ENCODE data around the gene PLA2G12A. TPM values are rescaled to one million over a fixed set of nuclear protein-coding genes. Genes with fewer than 3 reads are reported as not detected.

The PLA2G12A gene
- total RNA-seq, 1 donor from 2014 or later: 28.2 TPM

DNA sequence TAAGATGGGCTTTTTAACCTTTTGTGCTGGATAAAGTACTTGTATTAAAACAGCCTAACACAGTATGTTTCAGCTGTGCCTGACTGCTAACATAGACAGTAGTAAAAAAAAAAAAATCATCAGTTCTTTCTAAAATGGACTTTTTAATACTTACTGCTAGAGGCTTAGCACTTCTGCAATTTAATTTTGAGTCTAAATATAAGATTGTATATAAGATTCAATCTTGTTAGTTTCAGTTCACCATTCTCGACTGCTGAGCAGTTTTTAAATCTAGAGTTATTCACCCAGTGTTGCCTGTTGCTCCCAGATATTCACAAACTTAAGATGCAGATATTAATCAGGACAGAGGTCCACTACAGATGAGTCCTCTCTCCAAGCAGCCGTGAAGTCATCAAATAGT is 6.8 kb downstream of the PLA2G12A start:
- no peak for DNase-seq (ENCODE audit: low read depth)
- no peaks in the 10 kb centered on the region for H3K27me3 ChIP-seq (ENCODE audit: control insufficient read depth, insufficient read depth, low read length)
- TF ChIP-seq, protein P1, sequence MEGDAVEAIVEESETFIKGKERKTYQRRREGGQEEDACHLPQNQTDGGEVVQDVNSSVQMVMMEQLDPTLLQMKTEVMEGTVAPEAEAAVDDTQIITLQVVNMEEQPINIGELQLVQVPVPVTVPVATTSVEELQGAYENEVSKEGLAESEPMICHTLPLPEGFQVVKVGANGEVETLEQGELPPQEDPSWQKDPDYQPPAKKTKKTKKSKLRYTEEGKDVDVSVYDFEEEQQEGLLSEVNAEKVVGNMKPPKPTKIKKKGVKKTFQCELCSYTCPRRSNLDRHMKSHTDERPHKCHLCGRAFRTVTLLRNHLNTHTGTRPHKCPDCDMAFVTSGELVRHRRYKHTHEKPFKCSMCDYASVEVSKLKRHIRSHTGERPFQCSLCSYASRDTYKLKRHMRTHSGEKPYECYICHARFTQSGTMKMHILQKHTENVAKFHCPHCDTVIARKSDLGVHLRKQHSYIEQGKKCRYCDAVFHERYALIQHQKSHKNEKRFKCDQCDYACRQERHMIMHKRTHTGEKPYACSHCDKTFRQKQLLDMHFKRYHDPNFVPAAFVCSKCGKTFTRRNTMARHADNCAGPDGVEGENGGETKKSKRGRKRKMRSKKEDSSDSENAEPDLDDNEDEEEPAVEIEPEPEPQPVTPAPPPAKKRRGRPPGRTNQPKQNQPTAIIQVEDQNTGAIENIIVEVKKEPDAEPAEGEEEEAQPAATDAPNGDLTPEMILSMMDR (IDR thresholded peaks at IDR 0.05; ENCODE audit: insufficient read depth, low read length, poor library complexity, severe bottlenecking): no peak
- no peak overlapping the region for H3K4me3 ChIP-seq (ENCODE audit: low read depth, low read length)
- no peaks in the 10 kb centered on the region for H3K36me3 ChIP-seq (ENCODE audit: control insufficient read depth, insufficient read depth, low read length)

DNA sequence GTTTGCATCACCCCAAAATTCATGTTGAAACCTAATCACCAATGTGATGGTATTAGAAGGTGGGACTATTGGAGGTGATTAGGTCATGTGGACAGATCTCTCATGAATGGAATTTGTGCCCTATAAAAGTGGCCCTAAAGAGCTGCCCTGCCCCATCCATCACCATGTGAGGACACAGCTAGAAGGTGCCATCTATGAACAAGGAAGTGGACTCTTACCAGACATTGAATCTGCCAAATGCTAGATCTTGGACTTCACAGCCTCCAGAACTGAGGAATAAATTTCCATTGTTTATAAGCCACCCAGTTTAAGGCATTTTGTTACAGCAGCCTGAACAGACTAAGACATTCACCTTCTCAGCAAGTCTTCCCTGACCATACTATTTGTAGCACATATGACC is 7.5 kb downstream of the PLA2G12A start:
- Histone ChIP-seq H3K4me3 (ENCODE audit: low read depth, low read length) (no peak overlapping the region), H3K36me3 (ENCODE audit: control insufficient read depth, insufficient read depth, low read length) (no peaks in the 10 kb centered on the region), H3K27me3 (ENCODE audit: control insufficient read depth, insufficient read depth, low read length) (no peaks in the 10 kb centered on the region)
- DNase-seq (ENCODE audit: low read depth): no peak
- TF ChIP-seq, protein P1 (IDR thresholded peaks at IDR 0.05; ENCODE audit: insufficient read depth, low read length, poor library complexity, severe bottlenecking): no peak

DNA sequence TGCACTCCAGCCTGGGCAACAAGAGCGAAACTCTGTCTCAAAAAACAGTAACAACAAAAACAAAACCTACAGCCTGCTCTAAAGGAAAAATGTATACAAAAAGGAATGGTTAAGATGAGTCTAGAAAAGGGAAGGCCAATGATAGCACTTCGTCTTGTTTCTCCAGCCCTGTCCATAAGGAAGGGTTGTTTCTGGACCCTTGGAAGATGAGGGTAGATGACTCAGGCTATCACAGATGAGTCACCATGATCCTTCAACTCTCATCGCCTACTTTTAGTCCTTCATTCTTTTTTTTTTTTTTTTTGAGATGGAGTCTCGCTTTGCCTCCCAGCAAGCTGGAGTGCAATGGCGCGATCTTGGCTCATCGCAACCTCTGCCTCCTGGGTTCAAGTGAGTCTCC is 8.8 kb downstream of the PLA2G12A start:
- no peak for DNase-seq (ENCODE audit: low read depth)
- H3K36me3 ChIP-seq (ENCODE audit: control insufficient read depth, insufficient read depth, low read length): no peaks in the 10 kb centered on the region
- TF ChIP-seq, protein P1 (IDR thresholded peaks at IDR 0.05; ENCODE audit: insufficient read depth, low read length, poor library complexity, severe bottlenecking): no peak
- H3K4me3 ChIP-seq (ENCODE audit: low read depth, low read length): no peak overlapping the region
- no peaks in the 10 kb centered on the region for H3K27me3 ChIP-seq (ENCODE audit: control insufficient read depth, insufficient read depth, low read length)

DNA sequence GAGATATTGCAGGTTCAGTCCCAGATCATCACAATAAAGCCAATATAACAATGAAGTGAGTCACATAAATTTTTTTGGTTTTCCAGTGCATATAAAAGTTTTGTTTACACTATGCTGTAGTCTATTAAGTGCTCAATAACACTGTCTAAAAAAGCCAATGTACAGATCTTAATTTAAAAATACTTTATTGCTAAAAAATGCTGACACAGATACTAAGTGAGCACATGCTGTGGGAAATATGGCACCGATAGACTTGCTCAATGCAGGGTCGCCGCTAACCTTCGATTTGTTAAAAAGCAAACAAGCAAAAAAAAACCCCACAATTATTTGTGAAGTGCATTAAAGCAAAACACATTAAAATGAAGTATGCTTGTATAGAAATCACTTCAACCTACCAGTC is 10.3 kb downstream of the PLA2G12A start:
- Histone ChIP-seq H3K36me3 (ENCODE audit: control insufficient read depth, insufficient read depth, low read length) (no peaks in the 10 kb centered on the region), H3K27me3 (ENCODE audit: control insufficient read depth, insufficient read depth, low read length) (no peaks in the 10 kb centered on the region), H3K4me3 (ENCODE audit: low read depth, low read length) (no peak overlapping the region)
- TF ChIP-seq, protein P1 (IDR thresholded peaks at IDR 0.05; ENCODE audit: insufficient read depth, low read length, poor library complexity, severe bottlenecking): no peak
- DNase-seq (ENCODE audit: low read depth): no peak

DNA sequence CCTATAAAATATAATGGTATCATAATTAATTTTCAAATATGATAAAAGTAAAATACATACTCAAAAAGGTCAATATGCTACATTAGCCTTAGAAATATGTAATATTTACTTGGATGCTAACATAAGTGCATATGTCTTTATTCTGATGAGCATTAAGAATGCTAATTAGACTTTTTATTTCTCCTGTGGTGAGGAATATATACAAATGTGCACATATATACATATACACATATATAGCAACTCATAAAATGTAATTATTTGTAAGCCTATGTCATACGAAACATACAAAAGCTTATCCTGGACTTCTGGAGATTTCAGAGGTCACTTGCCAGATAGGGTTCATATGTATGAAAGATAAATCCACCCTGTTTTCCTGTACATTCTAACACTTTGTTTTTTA is 11.1 kb downstream of the PLA2G12A start:
- Histone ChIP-seq H3K4me3 (ENCODE audit: low read depth, low read length) (no peak overlapping the region), H3K36me3 (ENCODE audit: control insufficient read depth, insufficient read depth, low read length) (no peaks in the 10 kb centered on the region)
- TF ChIP-seq, protein P1 (IDR thresholded peaks at IDR 0.05; ENCODE audit: insufficient read depth, low read length, poor library complexity, severe bottlenecking): no peak

DNA sequence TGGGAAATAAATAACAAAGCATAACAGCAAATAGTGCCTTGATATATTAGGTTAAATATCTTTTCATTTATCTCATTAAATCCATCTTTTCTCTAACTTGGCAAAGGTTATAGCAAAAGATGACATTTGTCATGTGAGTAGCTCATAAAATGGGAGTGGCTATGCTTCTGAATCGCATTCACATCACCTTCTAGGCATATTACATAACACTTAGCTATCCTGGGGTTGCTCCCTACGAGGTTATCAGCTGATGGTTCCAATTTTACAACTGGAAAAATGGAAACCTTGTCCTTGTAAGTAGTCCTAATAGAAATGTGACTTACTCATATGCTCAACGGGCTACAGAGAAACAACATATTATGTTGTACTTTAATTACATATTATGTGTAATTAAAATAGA is 16.4 kb downstream of the PLA2G12A start:
- TF ChIP-seq, protein P1 (IDR thresholded peaks at IDR 0.05; ENCODE audit: insufficient read depth, low read length, poor library complexity, severe bottlenecking): no peak
- H3K4me3 ChIP-seq (ENCODE audit: low read depth, low read length): no peak overlapping the region
- DNase-seq (ENCODE audit: low read depth): no peak
- no peaks in the 10 kb centered on the region for H3K36me3 ChIP-seq (ENCODE audit: control insufficient read depth, insufficient read depth, low read length)
- H3K27me3 ChIP-seq (ENCODE audit: control insufficient read depth, insufficient read depth, low read length): no peaks in the 10 kb centered on the region

More for the DNA sequence above, 11.1 kb downstream of the PLA2G12A start:
- no peaks in the 10 kb centered on the region for H3K27me3 ChIP-seq (ENCODE audit: control insufficient read depth, insufficient read depth, low read length)
- no peak for DNase-seq (ENCODE audit: low read depth)
